Tibial nerve (tissue), 4 donors: Measurements from ENCODE around the gene PNLIPRP3.

Experiments used
- CTCF ChIP-seq, 5 experiments: fragments of 200-600 bp in 3 of 5; fragments of 450-650 bp in 2 of 5; sonication (generic) in 3 of 5; IDR thresholded peaks; one replicate each; pipeline ENCODE4 v1.5.1; 2016 to 2019; ENCODE audit warnings: antibody characterized with exemption in 5 of 5, mild to moderate bottlenecking in 3 of 5, moderate library complexity in 2 of 5
- EP300 ChIP-seq, 2 donors: sonication (generic); formaldehyde crosslinking; IDR thresholded peaks; one replicate each; pipeline ENCODE4 v1.6.1; 2017; ENCODE audit warnings: antibody characterized with exemption in 2 of 2, mild to moderate bottlenecking in 1 of 2
- POLR2A ChIP-seq, 2 donors: fragments of 450-650 bp; IDR thresholded peaks; one replicate each; pipeline ENCODE4 v1.6.1; 2017; ENCODE audit warnings: antibody characterized with exemption in 2 of 2, mild to moderate bottlenecking in 2 of 2, moderate library complexity in 2 of 2

GRCh38 chr10:116417821-116418220 lies 9.8 kb upstream of the PNLIPRP3 start:
- TF ChIP-seq CTCF (IDR thresholded peaks at IDR 0.05), result no peak
- no peak for TF ChIP-seq POLR2A (IDR thresholded peaks at IDR 0.05)
- TF ChIP-seq EP300 (IDR thresholded peaks at IDR 0.05), result no peak
